Tibial nerve (tissue), 3 donors: Measurements from ENCODE around the gene ZRANB1.

Experiments
- CTCF ChIP-seq, 5 experiments: fragments of 200-600 bp in 3 of 5; fragments of 450-650 bp in 2 of 5; sonication (generic) in 3 of 5; IDR thresholded peaks; one replicate each; pipeline ENCODE4 v1.5.1; 2016 to 2019; ENCODE audit warnings: antibody characterized with exemption in 5 of 5, mild to moderate bottlenecking in 3 of 5, moderate library complexity in 2 of 5
- POLR2A ChIP-seq, 2 donors: fragments of 450-650 bp; IDR thresholded peaks; one replicate each; pipeline ENCODE4 v1.6.1; 2017; ENCODE audit warnings: antibody characterized with exemption in 2 of 2, mild to moderate bottlenecking in 2 of 2, moderate library complexity in 2 of 2

GRCh38 chr10:125017547-125018298 lies 75.8 kb downstream of the ZRANB1 start:
- TF ChIP-seq CTCF (IDR thresholded peaks at IDR 0.05) = no peak
- TF ChIP-seq POLR2A (IDR thresholded peaks at IDR 0.05) = no peak
